BJ (cell line): ENCODE data around the gene MEF2D. TPM values are rescaled to one million over a fixed set of nuclear protein-coding genes. Genes with fewer than 3 reads are reported as not detected.

Experiments
- CTCF ChIA-PET: fragments of 350-600 bp; formaldehyde crosslinking; extraction: SDS; loops from one replicate; lab custom pipeline; 2021; ENCODE audit warnings: antibody characterized with exemption, inconsistent platforms; lab: Yijun Ruan, JAX
- POLR2A ChIA-PET: fragments of 300-600 bp; sonication (Branson Sonifier 250); formaldehyde crosslinking; extraction: SDS; loops from one replicate; lab custom pipeline; 2021; ENCODE audit warnings: antibody characterized with exemption; lab: Charles Lee
- DNase-seq: peaks from one replicate; pipeline ENCODE4 v3.0.0-alpha.2; 2011; ENCODE audit warnings: low read depth
- H3K27me3 ChIP-seq: 2 replicates; pipeline ENCODE4 v1.6.0; 2011; ENCODE audit warnings: low read length; ENCODE audit not compliant: control insufficient read depth, insufficient read depth
- H3K36me3 ChIP-seq: 2 replicates; pipeline ENCODE4 v1.5.1; 2011; ENCODE audit warnings: low read length; ENCODE audit not compliant: control insufficient read depth, insufficient read depth
- H3K4me3 ChIP-seq: 2 replicates; pipeline ENCODE4 v1.5.1; 2011; ENCODE audit warnings: low read depth, mild to moderate bottlenecking, control low read depth, low read length
- CTCF ChIP-seq: IDR thresholded peaks from 2 replicates; pipeline ENCODE4 v1.5.1; 2011; ENCODE audit warnings: low read depth, mild to moderate bottlenecking, control low read depth, inconsistent platforms, low read length, moderate library complexity; ENCODE audit not compliant: insufficient read depth
- polyA plus RNA-seq: library from polyadenylated mRNA; depleted of rRNA; stranded (reverse); fragments of >200 nt; gene quantifications from 2 replicates; pipeline ENCODE4 v1.2.3, GENCODE V29; 2011

Gene MEF2D
- polyA plus RNA-seq, 1 experiment = 15.1 TPM

- ChIA-PET POLR2A (no interaction called here), CTCF (interaction anchor here (4.2 to 4.6 kb wide), 2 partner anchors 8 to 11 kb away, joined by 29 to 31 read pairs; partner anchors contain the start of gene MEF2D)
- no peaks in the 10 kb centered on the region for H3K27me3 ChIP-seq
- TF ChIP-seq CTCF = no peak
- peaks cover 5% of the 10 kb centered on the region for H3K36me3 ChIP-seq
- H3K4me3 ChIP-seq = no peak overlapping the region
- no peak for DNase-seq
Measured at GRCh38 chr1:156492591-156493080, 7.9 kb downstream of the MEF2D start.

GRCh38 chr1:156492013-156492590 lies 8.5 kb downstream of the MEF2D start:
- Histone ChIP-seq H3K36me3 (peaks cover 5% of the 10 kb centered on the region), H3K4me3 (no peak overlapping the region), H3K27me3 (no peaks in the 10 kb centered on the region)
- no peak for DNase-seq
- no peak for TF ChIP-seq CTCF
- ChIA-PET POLR2A (no interaction called here), CTCF (interaction anchor here (1.6 to 4.6 kb wide), 3 partner anchors 9 to 33 kb away, joined by 3 to 31 read pairs (median 29); partner anchors contain the start of gene MEF2D)

GRCh38 chr1:156491151-156491949 lies 9.2 kb downstream of the MEF2D start:
- POLR2A ChIA-PET = interaction anchor here (0.5 kb wide), 1 partner anchor 13 kb away, joined by 3 read pairs; no protein-coding TSS in a partner anchor
- Histone ChIP-seq H3K4me3 (no peak overlapping the region), H3K27me3 (no peaks in the 10 kb centered on the region), H3K36me3 (peaks cover 5% of the 10 kb centered on the region)
- CTCF ChIA-PET = interaction anchor here (0.9 to 4.6 kb wide), 11 partner anchors 10 to 425 kb away, joined by 3 to 31 read pairs (median 3); partner anchors contain the start of gene MEF2D
- TF ChIP-seq CTCF = no peak
- DNase-seq = no peak

GRCh38 chr1:156490401-156491032 lies 10.1 kb downstream of the MEF2D start:
- DNase-seq = no peak
- TF ChIP-seq CTCF = peak; percentile 49; the same call in 1 of the 2 replicates
- no peaks in the 10 kb centered on the region for H3K27me3 ChIP-seq
- peaks cover 7% of the 10 kb centered on the region for H3K36me3 ChIP-seq
- CTCF ChIA-PET = interaction anchor here (0.6 to 4.6 kb wide), 12 partner anchors 9 to 1168 kb away, joined by 3 to 31 read pairs (median 3); partner anchors contain the start of gene MEF2D
- no peak overlapping the region; the same call in 1 of the 2 replicates for H3K4me3 ChIP-seq
- POLR2A ChIA-PET = interaction anchor here (0.5 to 1.0 kb wide), 2 partner anchors 10 to 14 kb away, joined by 3 to 10 read pairs; partner anchors contain the start of gene MEF2D
